H9 (cell line): ENCODE results near the gene BRD3OS. TPM values are rescaled to one million over a fixed set of nuclear protein-coding genes. Genes with fewer than 3 reads are reported as not detected.

Source experiments
- DNase-seq: peaks from one replicate; pipeline ENCODE4 v3.0.0-alpha.2; 2017
- H2AFZ ChIP-seq: one replicate; pipeline ENCODE4 v1.6.1; 2013; ENCODE audit warnings: mild to moderate bottlenecking, low read length, control low read depth, moderate library complexity
- H2AK5ac ChIP-seq: 2 replicates; pipeline ENCODE4 v1.6.1; 2013; ENCODE audit warnings: low read length, control low read depth, mixed read lengths; ENCODE audit not compliant: insufficient read length
- H2BK120ac ChIP-seq: one replicate; pipeline ENCODE4 v1.6.1; 2013; ENCODE audit warnings: low read depth, mild to moderate bottlenecking, low read length, control low read depth, inconsistent platforms; ENCODE audit not compliant: poor library complexity, severe bottlenecking
- H2BK12ac ChIP-seq: 2 replicates; pipeline ENCODE4 v1.6.1; 2013; ENCODE audit warnings: low read length, control low read depth, mixed read lengths, low read depth; ENCODE audit not compliant: insufficient read length
- H2BK15ac ChIP-seq: 2 replicates; pipeline ENCODE4 v1.6.1; 2013; ENCODE audit warnings: low read depth, low read length, control low read depth
- H2BK20ac ChIP-seq: one replicate; pipeline ENCODE4 v1.6.1; 2013; ENCODE audit warnings: low read depth, mild to moderate bottlenecking, low read length, control low read depth, inconsistent platforms; ENCODE audit not compliant: poor library complexity, severe bottlenecking
- H2BK5ac ChIP-seq: 2 replicates; pipeline ENCODE4 v1.6.1; 2013; ENCODE audit warnings: low read length, control low read depth, mixed read lengths; ENCODE audit not compliant: insufficient read length
- H3K14ac ChIP-seq: 2 replicates; pipeline ENCODE4 v1.6.1; 2013; ENCODE audit warnings: low read length, control low read depth; ENCODE audit not compliant: insufficient read depth
- H3K18ac ChIP-seq: 2 replicates; pipeline ENCODE4 v1.6.1; 2013; ENCODE audit warnings: low read depth, mild to moderate bottlenecking, mixed read lengths, low read length, control low read depth; ENCODE audit not compliant: insufficient read length
- H3K23ac ChIP-seq: 2 replicates; pipeline ENCODE4 v1.6.1; 2013; ENCODE audit warnings: low read length, control low read depth, mixed read lengths, low read depth; ENCODE audit not compliant: insufficient read length
- H3K23me2 ChIP-seq: 2 replicates; pipeline ENCODE4 v1.6.1; 2013; ENCODE audit warnings: low read depth, mild to moderate bottlenecking, mixed read lengths, low read length, control low read depth; ENCODE audit not compliant: insufficient read length, poor library complexity, severe bottlenecking
- H3K27ac ChIP-seq: 2 replicates; pipeline ENCODE4 v1.5.1; 2013; ENCODE audit warnings: low read length, control low read depth, mixed read lengths, low read depth; ENCODE audit not compliant: insufficient read length
- H3K27me3 ChIP-seq: 2 replicates; pipeline ENCODE4 v1.6.1; 2013; ENCODE audit warnings: low read length, control low read depth, inconsistent platforms; ENCODE audit not compliant: insufficient read depth
- H3K4ac ChIP-seq: 2 replicates; pipeline ENCODE4 v1.6.1; 2013; ENCODE audit warnings: low read depth, mild to moderate bottlenecking, control low read depth, inconsistent platforms, low read length, moderate library complexity
- H3K4me1 ChIP-seq: 2 replicates; pipeline ENCODE4 v1.6.1; 2013; ENCODE audit warnings: low read length, control low read depth, inconsistent platforms; ENCODE audit not compliant: insufficient read depth
- H3K4me2 ChIP-seq: 2 replicates; pipeline ENCODE4 v1.6.1; 2013; ENCODE audit warnings: low read length, control low read depth, mixed read lengths; ENCODE audit not compliant: insufficient read length, insufficient read depth
- H3K56ac ChIP-seq: 2 replicates; pipeline ENCODE4 v1.6.1; 2013; ENCODE audit warnings: low read depth, mild to moderate bottlenecking, mixed read lengths, low read length, control low read depth; ENCODE audit not compliant: insufficient read length
- H3K79me1 ChIP-seq: 2 replicates; pipeline ENCODE4 v1.6.1; 2013; ENCODE audit warnings: low read depth, mild to moderate bottlenecking, moderate library complexity, low read length, control low read depth, inconsistent platforms; ENCODE audit not compliant: insufficient read depth, poor library complexity, severe bottlenecking
- H3K79me2 ChIP-seq: 2 replicates; pipeline ENCODE4 v1.6.1; 2013; ENCODE audit warnings: low read length, control low read depth, inconsistent platforms; ENCODE audit not compliant: insufficient read depth
- H3K9ac ChIP-seq: 2 replicates; pipeline ENCODE4 v1.6.1; 2013; ENCODE audit warnings: low read length, control low read depth, mixed read lengths; ENCODE audit not compliant: insufficient read length; ENCODE audit errors: extremely low read depth
- H3K9me3 ChIP-seq: one replicate; pipeline ENCODE4 v1.6.1; 2013; ENCODE audit warnings: low read depth, low read length, inconsistent platforms; ENCODE audit not compliant: control insufficient read depth
- H3T11ph ChIP-seq: one replicate; pipeline ENCODE4 v1.6.1; 2013; ENCODE audit warnings: mild to moderate bottlenecking, low read length, control low read depth, inconsistent platforms
- H4K20me1 ChIP-seq: one replicate; pipeline ENCODE4 v1.6.1; 2013; ENCODE audit not compliant: control insufficient read depth, insufficient read length, insufficient read depth
- H4K5ac ChIP-seq: 2 replicates; pipeline ENCODE4 v1.6.1; 2013; ENCODE audit warnings: low read depth, mild to moderate bottlenecking, mixed read lengths, low read length, control low read depth; ENCODE audit not compliant: insufficient read length
- H4K8ac ChIP-seq: replicated peaks from 2 replicates; pipeline ENCODE4 v1.6.1; 2013; ENCODE audit warnings: low read length, control low read depth, mixed read lengths, low read depth; ENCODE audit not compliant: insufficient read length
- H4K91ac ChIP-seq: 2 replicates; pipeline ENCODE4 v1.6.1; 2013; ENCODE audit warnings: low read depth, mild to moderate bottlenecking, moderate library complexity, mixed read lengths, low read length, control low read depth; ENCODE audit not compliant: insufficient read length
- H3K27ac Mint-ChIP-seq, 3 experiments: 2 replicates in 2 of 3; 3 replicates in 1 of 3; pipeline ENCODE4 v1.8.0; 2020 to 2021; ENCODE audit warnings: mixed read lengths in 3 of 3, mild to moderate bottlenecking in 1 of 3, moderate library complexity in 1 of 3
- H3K27me3 Mint-ChIP-seq: 2 replicates; pipeline ENCODE4 v1.8.0; 2021; ENCODE audit warnings: low read depth, mild to moderate bottlenecking, moderate library complexity, mixed read lengths
- H3K36me3 Mint-ChIP-seq, 3 experiments: 2 replicates in 2 of 3; 3 replicates in 1 of 3; pipeline ENCODE4 v1.8.0; 2020 to 2021; ENCODE audit warnings: low read depth in 3 of 3, mixed read lengths in 3 of 3; ENCODE audit not compliant: insufficient read depth in 1 of 3
- H3K4me1 Mint-ChIP-seq, 2 experiments: 2 replicates each; pipeline ENCODE4 v1.8.0; 2020; ENCODE audit warnings: mixed read lengths in 2 of 2
- H3K4me3 Mint-ChIP-seq, 2 experiments: 2 replicates in 1 of 2; 3 replicates in 1 of 2; pipeline ENCODE4 v1.8.0; 2020 to 2021; ENCODE audit warnings: mild to moderate bottlenecking in 2 of 2, mixed read lengths in 2 of 2, moderate library complexity in 1 of 2
- H3K9me3 Mint-ChIP-seq, 2 experiments: 2 replicates in 1 of 2; 3 replicates in 1 of 2; pipeline ENCODE4 v1.8.0; 2020; ENCODE audit warnings: mild to moderate bottlenecking in 2 of 2, mixed read lengths in 2 of 2, moderate library complexity in 1 of 2
- CTCF ChIP-seq: fragments of 200-600 bp; sonication (generic); conservative IDR thresholded peaks from 3 replicates; pipeline ENCODE4 v1.8.0; 2021; ENCODE audit warnings: antibody characterized with exemption, mild to moderate bottlenecking
- WGBS: extraction: QIAGEN DNeasy Blood & Tissue Kit; methylation state at CpG from one replicate; pipeline ENCODE4 v1.1.7; 2013; ENCODE audit warnings: missing lambda C conversion rate, low lambda C conversion rate, mixed read lengths; ENCODE audit not compliant: insufficient read length; ENCODE audit errors: extremely low coverage; 5-methylcytosine and 5-hydroxymethylcytosine counted together
- total RNA-seq: library from RNA; stranded (reverse); gene quantifications from 2 replicates; pipeline ENCODE4 v1.2.1, GENCODE V29; 2021

Gene BRD3OS
- total RNA-seq, 1 experiment from 2014 or later, result 16.4 TPM

- Histone ChIP-seq H3K27ac (no peak overlapping the region), H2BK120ac (no peak overlapping the region), H3K9me3 (no peaks in the 10 kb centered on the region), H3K4ac (no peak overlapping the region), H3K23ac (no peak overlapping the region), H3K4me1 (no peaks in the 10 kb centered on the region; the same call in 1 of the 2 replicates), H3K14ac (0 out of 2 replicates have a peak overlapping the region, but pooled peaks have one; percentile 64), H4K5ac (no peak overlapping the region), H3K4me2 (peak overlapping the region; percentile 74), H2BK20ac (no peak overlapping the region), H3K27me3 (no peaks in the 10 kb centered on the region), H3K23me2 (peaks cover 15% of the 10 kb centered on the region), H4K8ac (no peak overlapping the region), H2AFZ (no peak overlapping the region), H3K18ac (no peak overlapping the region), H4K91ac (no peak overlapping the region), H3K56ac (no peak overlapping the region), H3K79me2 (peaks cover 21% of the 10 kb centered on the region; the same call in 1 of the 2 replicates), H4K20me1 (no peaks in the 10 kb centered on the region), H2BK15ac (no peak overlapping the region), H3K9ac (peak overlapping the region; percentile 24), H3K79me1 (peaks cover 4% of the 10 kb centered on the region), H2BK12ac (no peak overlapping the region), H2BK5ac (no peak overlapping the region), H2AK5ac (no peak overlapping the region), H3T11ph (no peak overlapping the region)
- H3K4me3 Mint-ChIP-seq, result peak overlapping the region; percentile 85 to 86
- no peak for DNase-seq
- H3K4me1 Mint-ChIP-seq, result peaks cover 27 to 40% of the 10 kb centered on the region in 2 experiments
- no peaks in the 10 kb centered on the region for H3K9me3 Mint-ChIP-seq
- no peaks in the 10 kb centered on the region for H3K36me3 Mint-ChIP-seq
- H3K27me3 Mint-ChIP-seq, result no peaks in the 10 kb centered on the region
- TF ChIP-seq CTCF, result no peak
- WGBS, result no CpG with 5 or more reads among the region's 82 CpGs
- H3K27ac Mint-ChIP-seq, result no peak overlapping the region
These were observed 33.9 kb upstream of the BRD3OS start for GRCh38 chr9:133991214-133991921.
